GDM1 (cell line): ENCODE data around the gene RARS1.

Experiments used
- DNase-seq: peaks from one replicate; lab custom pipeline; 2025; lab: John Stamatoyannopoulos, UW

Gene RARS1

GRCh38 chr5:168562279-168562678 is 76.0 kb downstream of the RARS1 start:
- DNase-seq: no peak

GRCh38 chr5:168563959-168564358 is 77.7 kb downstream of the RARS1 start:
- DNase-seq: no peak

- DNase-seq: no peak
Measured at GRCh38 chr5:168568738-168569137, 82.5 kb downstream of the RARS1 start.
